RWPE1 (cell line): Measurements from ENCODE around the gene ZNHIT6.
A peak's percentile ranks its signal among the peaks of the same experiment; 100 is the strongest.

Source experiments
- CTCF ChIA-PET: fragments of 350-600 bp; sonication (Branson Sonifier 250); formaldehyde crosslinking; extraction: SDS; loops from one replicate; lab custom pipeline; 2021; lab: Yijun Ruan, JAX
- POLR2A ChIA-PET: fragments of 400-600 bp; formaldehyde crosslinking; extraction: SDS; loops from one replicate; lab custom pipeline; 2020; ENCODE audit warnings: antibody characterized with exemption; ENCODE audit not compliant: low non-redundant PET; lab: Yijun Ruan, JAX
- DNase-seq: peaks from one replicate; pipeline ENCODE4 v3.0.0; 2012; ENCODE audit warnings: low spot score
- H3K27ac ChIP-seq: fragments of 450-650 bp; 2 replicates; pipeline ENCODE4 v1.5.1; 2017
- TF ChIP-seq, protein P1 (sequence below): fragments of 450-650 bp; conservative IDR thresholded peaks from 2 replicates; pipeline ENCODE4 v1.5.1; 2017; ENCODE audit warnings: low read depth, mild to moderate bottlenecking

The ZNHIT6 gene

DNA sequence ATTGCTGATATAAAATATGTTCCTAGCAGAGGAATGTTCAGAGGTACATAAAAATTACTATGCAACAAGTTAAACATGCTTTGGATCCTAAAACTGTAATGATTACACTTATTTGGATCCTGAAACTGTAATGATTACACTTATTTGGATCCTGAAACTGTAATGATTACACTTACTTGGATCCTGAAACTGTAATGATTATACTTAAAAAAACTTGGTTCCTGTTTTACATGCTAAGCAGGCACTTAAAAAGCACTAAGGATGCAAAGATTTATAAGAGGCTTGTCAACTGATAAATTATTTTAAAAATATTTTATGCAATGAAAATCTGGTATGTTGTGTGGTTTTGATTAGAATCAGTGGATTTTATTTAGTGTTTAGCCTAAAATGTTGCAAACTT lies 47.7 kb downstream of the ZNHIT6 start:
- TF ChIP-seq, protein P1, sequence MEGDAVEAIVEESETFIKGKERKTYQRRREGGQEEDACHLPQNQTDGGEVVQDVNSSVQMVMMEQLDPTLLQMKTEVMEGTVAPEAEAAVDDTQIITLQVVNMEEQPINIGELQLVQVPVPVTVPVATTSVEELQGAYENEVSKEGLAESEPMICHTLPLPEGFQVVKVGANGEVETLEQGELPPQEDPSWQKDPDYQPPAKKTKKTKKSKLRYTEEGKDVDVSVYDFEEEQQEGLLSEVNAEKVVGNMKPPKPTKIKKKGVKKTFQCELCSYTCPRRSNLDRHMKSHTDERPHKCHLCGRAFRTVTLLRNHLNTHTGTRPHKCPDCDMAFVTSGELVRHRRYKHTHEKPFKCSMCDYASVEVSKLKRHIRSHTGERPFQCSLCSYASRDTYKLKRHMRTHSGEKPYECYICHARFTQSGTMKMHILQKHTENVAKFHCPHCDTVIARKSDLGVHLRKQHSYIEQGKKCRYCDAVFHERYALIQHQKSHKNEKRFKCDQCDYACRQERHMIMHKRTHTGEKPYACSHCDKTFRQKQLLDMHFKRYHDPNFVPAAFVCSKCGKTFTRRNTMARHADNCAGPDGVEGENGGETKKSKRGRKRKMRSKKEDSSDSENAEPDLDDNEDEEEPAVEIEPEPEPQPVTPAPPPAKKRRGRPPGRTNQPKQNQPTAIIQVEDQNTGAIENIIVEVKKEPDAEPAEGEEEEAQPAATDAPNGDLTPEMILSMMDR, result no peak
- DNase-seq, result no peak
- POLR2A ChIA-PET, result no interaction called here
- no peak overlapping the region for H3K27ac ChIP-seq
- CTCF ChIA-PET, result no interaction called here

DNA sequence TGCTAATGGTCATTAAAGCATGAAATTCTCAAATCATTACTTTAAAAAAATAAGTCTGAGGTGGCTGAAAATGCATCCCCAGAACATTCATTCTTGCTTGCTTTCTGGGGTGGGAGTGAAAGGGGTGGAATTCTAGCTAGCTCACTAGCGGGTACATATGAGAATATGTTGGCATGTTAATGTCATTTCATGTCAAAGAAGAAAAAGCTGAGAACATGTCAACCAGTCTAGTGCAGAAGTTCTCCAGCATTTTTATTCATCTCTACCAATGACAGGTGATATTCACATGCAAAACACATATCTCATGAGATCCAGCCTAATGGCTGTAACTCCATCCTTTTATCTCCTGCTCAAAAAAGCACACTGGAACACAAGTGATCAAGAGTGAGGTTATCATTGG lies 49.1 kb downstream of the ZNHIT6 start:
- TF ChIP-seq, protein P1, result no peak
- no peak for DNase-seq
- CTCF ChIA-PET, result no interaction called here
- POLR2A ChIA-PET, result interaction anchor here (1.0 kb wide), 1 partner anchor 78 kb away, joined by 3 read pairs; no protein-coding TSS in a partner anchor
- H3K27ac ChIP-seq, result no peak overlapping the region

DNA sequence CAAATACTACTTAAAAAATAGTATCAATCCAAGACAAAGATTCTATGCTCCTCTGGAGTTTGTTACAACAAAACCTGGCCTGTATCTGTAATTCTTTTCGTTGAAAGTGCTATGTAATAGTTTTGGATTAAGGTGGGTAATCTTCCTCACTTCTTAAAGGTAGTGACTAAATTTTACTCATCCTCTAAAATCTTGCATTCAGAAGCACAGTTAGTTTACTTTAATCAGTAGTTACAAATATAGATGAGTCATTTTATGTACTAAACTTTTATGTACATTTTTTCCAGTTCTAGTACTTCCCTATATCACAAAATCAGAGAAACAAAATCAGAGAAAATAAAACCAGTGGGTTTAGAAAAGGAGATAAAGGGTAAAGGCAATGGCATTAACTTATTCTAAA lies 51.3 kb downstream of the ZNHIT6 start:
- CTCF ChIA-PET, result no interaction called here
- H3K27ac ChIP-seq, result no peak overlapping the region
- TF ChIP-seq, protein P1, result no peak

DNA sequence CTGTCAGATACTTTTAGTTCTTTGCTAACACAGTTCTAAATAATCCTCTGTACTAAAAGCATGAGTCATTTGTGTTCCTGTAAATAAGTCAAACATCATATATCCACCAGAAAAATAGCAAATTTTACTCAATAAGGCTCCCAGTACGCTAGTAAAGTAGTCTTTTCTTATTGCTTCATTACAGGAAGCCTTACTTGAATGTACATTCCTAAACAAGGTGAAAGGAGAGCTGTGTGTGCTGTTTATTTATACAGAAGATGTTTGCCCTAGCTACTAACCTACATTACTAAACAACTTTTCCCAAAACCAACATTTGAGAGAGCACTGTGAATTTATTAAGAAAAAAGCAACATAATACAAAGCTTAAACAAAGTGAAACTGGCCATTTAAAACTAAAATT lies 52.0 kb downstream of the ZNHIT6 start:
- TF ChIP-seq, protein P1, result no peak
- ChIA-PET CTCF (no interaction called here), POLR2A (no interaction called here)
- no peak for DNase-seq
- no peak overlapping the region for H3K27ac ChIP-seq

More for the DNA sequence above, 51.3 kb downstream of the ZNHIT6 start:
- peak; percentile 17 for DNase-seq
- POLR2A ChIA-PET, result no interaction called here

DNA sequence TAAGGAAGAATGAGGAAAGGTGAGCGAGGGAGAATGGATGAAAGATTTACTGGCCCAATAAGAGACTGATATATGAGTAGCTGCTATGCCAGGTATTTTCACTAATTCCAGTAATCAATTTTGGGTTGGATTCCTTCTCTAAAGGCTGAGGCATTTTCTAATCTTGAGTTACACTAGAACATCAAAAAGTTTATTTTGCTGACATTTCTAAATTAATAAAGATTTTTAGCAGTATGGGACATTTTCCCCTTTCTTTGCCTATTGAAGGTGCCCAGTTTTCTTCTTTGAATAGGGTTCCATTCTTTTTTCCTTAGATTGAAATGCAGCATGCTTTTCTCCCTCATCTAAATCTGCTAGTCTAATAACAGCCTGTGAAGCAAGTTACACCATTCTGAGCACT lies 52.9 kb downstream of the ZNHIT6 start:
- H3K27ac ChIP-seq, result no peak overlapping the region
- TF ChIP-seq, protein P1, result no peak
- POLR2A ChIA-PET, result no interaction called here
- CTCF ChIA-PET, result no interaction called here
- DNase-seq, result no peak

DNA sequence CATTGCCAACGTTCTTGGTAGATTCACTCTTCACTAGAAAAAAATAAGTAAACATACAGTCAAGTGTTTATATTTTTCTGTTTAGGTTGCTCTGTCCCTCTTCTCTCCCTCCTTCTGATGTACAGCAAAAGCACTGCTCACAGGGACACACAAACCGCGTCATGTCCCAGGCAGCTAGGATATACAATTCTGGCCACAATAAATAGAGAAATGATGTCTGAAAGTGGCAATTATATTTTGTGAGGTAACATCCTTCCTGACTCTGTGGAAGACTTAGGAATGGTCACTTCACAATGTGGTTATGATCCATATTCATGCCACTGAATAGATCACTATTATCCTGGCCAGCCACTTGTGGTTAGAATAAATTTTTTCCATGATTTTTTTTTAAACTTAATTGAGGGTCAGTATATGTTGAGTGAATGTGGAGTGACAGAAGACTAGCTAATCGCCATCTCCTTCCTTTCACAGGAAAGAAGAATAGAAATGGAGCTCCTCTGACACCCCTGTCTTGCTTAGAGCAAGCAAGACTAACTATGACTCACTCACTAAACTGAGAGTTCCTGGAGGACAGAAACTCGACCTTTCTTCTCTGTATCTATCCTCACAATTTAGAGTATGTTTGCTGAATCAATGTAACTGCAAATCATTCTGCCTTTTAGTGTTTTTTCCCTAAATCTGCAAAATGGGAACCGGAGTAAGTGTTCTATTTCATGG lies 54.0 kb downstream of the ZNHIT6 start:
- TF ChIP-seq, protein P1, result no peak
- H3K27ac ChIP-seq, result no peak overlapping the region
- ChIA-PET POLR2A (no interaction called here), CTCF (interaction anchor here (0.6 to 1.3 kb wide), 2 partner anchors 31 to 38 kb away, joined by 3 to 4 read pairs; no protein-coding TSS in a partner anchor)
- DNase-seq, result peak; percentile 20
